ENCODE data around the gene WDR72. TPM values are rescaled to one million over a fixed set of nuclear protein-coding genes. Genes with fewer than 3 reads are reported as not detected.

WDR72 gene
- total and polyA plus RNA-seq, 7 donors, result under 0.01 to 3.6 (median 0.22) TPM; not detected in 1

DNA sequence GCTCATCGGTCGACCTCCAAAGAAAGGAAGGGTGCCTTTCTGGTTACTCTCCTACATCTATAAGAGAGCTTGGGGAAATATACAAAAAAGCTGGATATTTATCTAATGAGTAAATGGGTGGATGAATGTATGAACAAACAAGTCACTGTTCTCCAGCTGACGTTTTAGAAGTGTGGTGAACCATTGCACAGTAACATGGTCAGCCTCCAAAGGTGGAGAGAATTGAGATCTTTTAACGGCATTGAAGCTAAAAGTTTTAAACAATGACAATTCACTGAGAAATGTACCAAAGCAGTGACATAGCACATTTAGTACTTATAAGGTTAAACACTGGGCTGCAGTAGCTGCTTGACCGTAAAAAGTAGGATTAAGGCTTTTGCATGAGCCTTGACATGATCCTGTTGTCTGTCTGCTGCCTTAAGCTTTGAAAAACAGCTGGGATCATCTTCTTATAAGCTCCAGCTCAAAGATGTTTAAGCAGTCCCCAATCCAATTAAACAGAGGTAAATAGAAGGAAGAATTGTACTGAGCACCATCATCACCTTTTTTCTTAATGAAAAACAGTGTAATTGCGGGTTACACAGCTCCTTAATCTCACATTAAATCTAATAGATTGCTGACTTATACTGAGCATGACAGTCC, 222.9 kb downstream of the WDR72 start:
- Histone ChIP-seq H3K4me3 (no peak overlapping the region), H3K27me3 (no peaks in the 10 kb centered on the region), H3K4me1 (no peaks in the 10 kb centered on the region), H3K36me3 (no peaks in the 10 kb centered on the region), H3K27ac (no peak overlapping the region), H3K9me3 (no peaks in the 10 kb centered on the region)
- DNase-seq, result no peak
- intact Hi-C loops (cut with DNase I), result no loop called here
- TF ChIP-seq, protein P1, sequence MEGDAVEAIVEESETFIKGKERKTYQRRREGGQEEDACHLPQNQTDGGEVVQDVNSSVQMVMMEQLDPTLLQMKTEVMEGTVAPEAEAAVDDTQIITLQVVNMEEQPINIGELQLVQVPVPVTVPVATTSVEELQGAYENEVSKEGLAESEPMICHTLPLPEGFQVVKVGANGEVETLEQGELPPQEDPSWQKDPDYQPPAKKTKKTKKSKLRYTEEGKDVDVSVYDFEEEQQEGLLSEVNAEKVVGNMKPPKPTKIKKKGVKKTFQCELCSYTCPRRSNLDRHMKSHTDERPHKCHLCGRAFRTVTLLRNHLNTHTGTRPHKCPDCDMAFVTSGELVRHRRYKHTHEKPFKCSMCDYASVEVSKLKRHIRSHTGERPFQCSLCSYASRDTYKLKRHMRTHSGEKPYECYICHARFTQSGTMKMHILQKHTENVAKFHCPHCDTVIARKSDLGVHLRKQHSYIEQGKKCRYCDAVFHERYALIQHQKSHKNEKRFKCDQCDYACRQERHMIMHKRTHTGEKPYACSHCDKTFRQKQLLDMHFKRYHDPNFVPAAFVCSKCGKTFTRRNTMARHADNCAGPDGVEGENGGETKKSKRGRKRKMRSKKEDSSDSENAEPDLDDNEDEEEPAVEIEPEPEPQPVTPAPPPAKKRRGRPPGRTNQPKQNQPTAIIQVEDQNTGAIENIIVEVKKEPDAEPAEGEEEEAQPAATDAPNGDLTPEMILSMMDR (IDR thresholded peaks at IDR 0.05), result no peak
- TF ChIP-seq EP300 (IDR thresholded peaks at IDR 0.05) (no peak), POLR2A (IDR thresholded peaks at IDR 0.05) (no peak), POLR2AphosphoS5 (IDR thresholded peaks at IDR 0.05) (no peak)
- 70 to 76% methylated on average over 6 of the region's 6 CpGs for WGBS, 2 donors

DNA sequence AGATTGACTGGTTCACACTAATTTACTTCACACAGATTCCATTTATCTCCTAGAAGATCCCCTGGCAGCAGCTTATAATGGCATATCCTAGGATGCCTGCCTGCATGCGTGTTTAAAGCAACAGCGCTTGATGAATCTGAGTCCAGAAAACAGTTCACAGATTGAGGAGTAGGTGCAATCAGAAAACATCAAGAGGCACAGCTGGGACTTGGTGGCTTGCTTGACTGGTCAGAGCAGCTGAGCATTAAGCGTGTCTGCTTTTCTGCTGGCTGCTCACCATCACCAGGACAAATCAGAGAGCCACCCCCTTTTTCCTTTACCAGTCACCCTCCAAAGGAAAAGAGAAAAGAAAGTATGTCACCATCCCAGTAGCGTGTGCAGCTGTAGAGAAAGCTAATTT, 223.6 kb downstream of the WDR72 start:
- Histone ChIP-seq H3K4me3 (no peak overlapping the region), H3K27ac (no peak overlapping the region), H3K9me3 (no peaks in the 10 kb centered on the region), H3K27me3 (no peaks in the 10 kb centered on the region), H3K36me3 (no peaks in the 10 kb centered on the region), H3K4me1 (no peaks in the 10 kb centered on the region)
- DNase-seq, result no peak
- 75 to 92% methylated on average over 4 of the region's 4 CpGs for WGBS, 2 donors
- intact Hi-C loops (cut with DNase I), result no loop called here
- no peak for TF ChIP-seq EP300 (IDR thresholded peaks at IDR 0.05)

DNA sequence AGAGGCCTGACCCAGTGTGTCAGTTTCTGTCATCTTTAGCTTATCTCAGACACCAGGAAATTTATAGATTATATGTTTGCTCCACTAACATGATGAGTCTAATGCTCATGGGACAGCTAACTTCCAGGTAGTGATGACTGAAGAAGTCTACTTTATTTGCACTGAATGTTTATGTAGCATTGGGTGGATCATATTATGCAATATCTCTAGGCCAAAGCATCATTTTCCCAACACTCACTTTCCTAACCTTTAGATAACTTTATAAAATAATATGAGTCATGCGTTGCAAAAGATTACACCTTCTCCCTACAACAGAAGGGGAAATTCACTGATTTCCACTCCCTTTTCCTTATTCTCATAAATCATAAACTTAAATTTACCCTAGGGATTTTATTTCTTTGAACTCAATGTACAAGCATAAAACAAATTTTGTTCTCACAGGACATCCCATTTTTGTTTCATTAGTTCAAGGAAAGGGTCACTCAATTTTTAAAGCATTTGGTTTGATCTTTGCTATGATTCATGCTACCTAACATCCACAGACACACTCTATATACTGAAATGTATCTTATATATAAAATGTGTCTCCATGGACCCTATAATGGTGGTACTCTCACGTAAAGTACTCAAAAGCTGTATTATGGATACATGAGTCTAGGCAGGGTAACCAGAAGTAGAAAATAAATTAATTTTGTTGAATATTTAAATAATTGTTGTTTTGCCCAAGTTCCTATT, 225.2 kb downstream of the WDR72 start:
- TF ChIP-seq POLR2A (IDR thresholded peaks at IDR 0.05), result no peak
- TF ChIP-seq EP300 (IDR thresholded peaks at IDR 0.05), result no peak
- TF ChIP-seq, protein P1 (IDR thresholded peaks at IDR 0.05), result no peak
- TF ChIP-seq POLR2AphosphoS5 (IDR thresholded peaks at IDR 0.05), result no peak
- Histone ChIP-seq H3K4me3 (no peak overlapping the region), H3K27ac (no peak overlapping the region), H3K36me3 (no peaks in the 10 kb centered on the region), H3K9me3 (no peaks in the 10 kb centered on the region), H3K4me1 (no peaks in the 10 kb centered on the region), H3K27me3 (no peaks in the 10 kb centered on the region)
- no peak for DNase-seq
- intact Hi-C loops (cut with DNase I), result no loop called here
- 56 to 83% methylated on average over 2 of the region's 2 CpGs for WGBS, 2 donors

DNA sequence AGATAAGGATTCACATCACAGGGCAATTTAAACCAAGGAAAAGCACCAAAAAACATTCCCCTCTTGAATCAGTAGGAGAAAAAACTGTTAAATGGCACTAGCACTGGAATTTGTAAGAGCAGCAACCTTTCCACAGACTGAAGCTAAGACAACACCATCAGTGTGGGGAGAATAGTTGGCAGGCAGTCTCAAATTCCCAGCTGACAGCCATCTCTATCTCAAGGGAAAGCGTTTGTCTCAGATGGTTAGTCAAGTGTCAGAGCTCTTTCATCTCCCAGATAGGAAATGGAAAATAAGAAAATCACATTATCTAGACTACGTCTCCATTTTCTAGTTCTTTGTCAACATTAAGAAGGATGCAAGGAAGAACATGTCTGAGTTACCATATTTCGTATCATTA, 228.7 kb downstream of the WDR72 start:
- Histone ChIP-seq H3K9me3 (no peaks in the 10 kb centered on the region), H3K4me1 (no peaks in the 10 kb centered on the region), H3K4me3 (no peak overlapping the region), H3K27ac (no peak overlapping the region), H3K36me3 (no peaks in the 10 kb centered on the region), H3K27me3 (no peaks in the 10 kb centered on the region)
- TF ChIP-seq POLR2AphosphoS5 (IDR thresholded peaks at IDR 0.05), result no peak
- no peak for TF ChIP-seq POLR2A (IDR thresholded peaks at IDR 0.05)
- TF ChIP-seq, protein P1 (IDR thresholded peaks at IDR 0.05), result no peak
- TF ChIP-seq EP300 (IDR thresholded peaks at IDR 0.05), result no peak
- intact Hi-C loops (cut with DNase I), result no loop called here
- WGBS, 2 donors, result 81 to 88% methylated on average over 3 of the region's 3 CpGs
- DNase-seq, result no peak

DNA sequence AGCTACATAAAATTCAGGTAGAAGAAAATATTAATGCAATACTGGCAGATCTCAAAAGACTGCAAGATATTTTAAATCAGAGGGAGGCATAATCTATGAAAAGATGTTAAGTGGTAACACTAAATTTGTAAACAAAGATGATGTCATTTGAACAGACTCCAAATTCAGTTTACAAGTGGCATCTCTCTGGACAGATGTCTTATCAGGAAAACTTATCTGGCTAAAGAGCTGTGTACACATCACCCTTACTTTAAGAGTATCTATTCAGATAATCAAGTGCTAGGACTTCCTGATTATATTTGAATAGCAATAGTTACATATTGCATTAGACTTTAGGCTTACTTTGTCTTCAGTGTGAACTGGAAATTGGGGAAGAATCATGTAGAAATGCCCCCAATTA, 231.5 kb downstream of the WDR72 start:
- intact Hi-C loops (cut with DNase I), result no loop called here
- H3K9me3 ChIP-seq, result no peaks in the 10 kb centered on the region
- H3K36me3 ChIP-seq, result no peaks in the 10 kb centered on the region
- TF ChIP-seq POLR2A (IDR thresholded peaks at IDR 0.05) (no peak), POLR2AphosphoS5 (IDR thresholded peaks at IDR 0.05) (no peak), EP300 (IDR thresholded peaks at IDR 0.05) (no peak)
- TF ChIP-seq, protein P1 (IDR thresholded peaks at IDR 0.05), result no peak
- no peak overlapping the region for H3K4me3 ChIP-seq
- DNase-seq, result no peak
- no peak overlapping the region for H3K27ac ChIP-seq
- H3K4me1 ChIP-seq, result no peaks in the 10 kb centered on the region
- H3K27me3 ChIP-seq, result no peaks in the 10 kb centered on the region
